Erythroblast (primary cell): ENCODE results near the gene CDK5RAP2.

Source experiments
- GATA1 ChIP-seq: IDR thresholded peaks from 2 replicates; pipeline ENCODE4 v1.6.1; 2011; ENCODE audit warnings: low read depth, mild to moderate bottlenecking, control low read depth, low read length, moderate library complexity
- POLR2A ChIP-seq: IDR thresholded peaks from 2 replicates; pipeline ENCODE4 v1.6.1; 2011; ENCODE audit warnings: mild to moderate bottlenecking, low read length

- TF ChIP-seq POLR2A = no peak
- TF ChIP-seq GATA1 = no peak
Measured at GRCh38 chr9:120571443-120572257, 8.3 kb downstream of the CDK5RAP2 start.
